8988T (cell line): Measurements from ENCODE around the gene MYLK3.

Source experiments
- DNase-seq: peaks from one replicate; pipeline ENCODE4 v3.0.0; 2011

The MYLK3 gene

GRCh38 chr16:46757339-46758050, 9.4 kb upstream of the MYLK3 start:
- DNase-seq, result no peak

GRCh38 chr16:46756772-46757171, 8.6 kb upstream of the MYLK3 start:
- DNase-seq, result no peak

- no peak for DNase-seq
These were observed 4.9 kb upstream of the MYLK3 start for GRCh38 chr16:46753015-46753414.

GRCh38 chr16:46751381-46751780, 3.2 kb upstream of the MYLK3 start:
- DNase-seq, result no peak

GRCh38 chr16:46748775-46749705, 896 bp upstream of the MYLK3 start:
- DNase-seq, result no peak

- no peak for DNase-seq
These were observed 1.0 kb downstream of the MYLK3 start for GRCh38 chr16:46746821-46747776.

- no peak for DNase-seq
These were observed 2.5 kb downstream of the MYLK3 start for GRCh38 chr16:46745617-46746016.

GRCh38 chr16:46743232-46743719, 4.9 kb downstream of the MYLK3 start:
- no peak for DNase-seq

GRCh38 chr16:46739934-46740333, 8.2 kb downstream of the MYLK3 start:
- DNase-seq, result no peak

GRCh38 chr16:46737621-46738214, 10.4 kb downstream of the MYLK3 start:
- DNase-seq, result no peak

GRCh38 chr16:46736695-46737094, 11.4 kb downstream of the MYLK3 start:
- DNase-seq, result no peak

GRCh38 chr16:46733319-46733830, 14.8 kb downstream of the MYLK3 start:
- DNase-seq, result no peak

GRCh38 chr16:46732561-46732960, 15.6 kb downstream of the MYLK3 start:
- no peak for DNase-seq

GRCh38 chr16:46731691-46732555, 16.2 kb downstream of the MYLK3 start:
- DNase-seq, result no peak

GRCh38 chr16:46730801-46731690, 17.1 kb downstream of the MYLK3 start:
- DNase-seq, result no peak

GRCh38 chr16:46730126-46730525, 18.0 kb downstream of the MYLK3 start:
- no peak for DNase-seq

GRCh38 chr16:46729326-46729995, 18.7 kb downstream of the MYLK3 start:
- no peak for DNase-seq

- DNase-seq, result no peak
These were observed 19.3 kb downstream of the MYLK3 start for GRCh38 chr16:46728806-46729205.

GRCh38 chr16:46727630-46728029, 20.5 kb downstream of the MYLK3 start:
- no peak for DNase-seq
